DOHH2 (cell line): Measurements from ENCODE around the gene FHOD1.

Experiments used
- CTCF ChIP-seq: fragments of 200-600 bp; sonication (generic); IDR thresholded peaks from one replicate; pipeline ENCODE4 v1.5.1; 2014; ENCODE audit warnings: antibody characterized with exemption, mild to moderate bottlenecking, low read depth, low read length; ENCODE audit not compliant: poor library complexity, severe bottlenecking
- EZH2phosphoT487 ChIP-seq: fragments of 200-600 bp; sonication (generic); IDR thresholded peaks from 2 replicates; pipeline ENCODE4 v1.6.1; 2017; ENCODE audit warnings: borderline replicate concordance, mild to moderate bottlenecking, antibody characterized with exemption, low read length, moderate library complexity, mixed read lengths

GRCh38 chr16:67294171-67294757 is 47.0 kb upstream of the FHOD1 start:
- TF ChIP-seq CTCF (no peak), EZH2phosphoT487 (no peak)
